Esophagus squamous epithelium (tissue), 5 donors: ENCODE data around the gene EYS. TPM values are rescaled to one million over a fixed set of nuclear protein-coding genes. Genes with fewer than 3 reads are reported as not detected.

Experiments used
- DNase-seq: peaks from one replicate; lab custom pipeline; 2025; lab: John Stamatoyannopoulos, UW
- H3K27ac ChIP-seq, 4 donors: fragments of 200-600 bp; sonication (generic); one replicate each; pipeline ENCODE4 v1.5.1; 2016 to 2019; ENCODE audit warnings: mild to moderate bottlenecking in 1 of 4
- H3K27me3 ChIP-seq, 4 donors: fragments of 200-600 bp; sonication (generic); 1 replicate in 3 of 4; 2 replicates in 1 of 4; pipeline versions ENCODE4 v1.5.1 to v1.6.0; 2017 to 2021; ENCODE audit warnings: antibody characterized with exemption in 1 of 4
- H3K36me3 ChIP-seq, 3 donors: fragments of 200-600 bp; sonication (generic); one replicate each; pipeline ENCODE4 v1.5.1; 2016 to 2019
- H3K4me1 ChIP-seq, 3 donors: fragments of 200-600 bp; sonication (generic); one replicate each; pipeline ENCODE4 v1.5.1; 2017 to 2019
- H3K4me3 ChIP-seq, 4 donors: fragments of 200-600 bp; sonication (generic); 1 replicate in 3 of 4; 2 replicates in 1 of 4; pipeline ENCODE4 v1.5.1; 2016 to 2019; ENCODE audit warnings: mild to moderate bottlenecking in 2 of 4, moderate library complexity in 1 of 4
- H3K9me3 ChIP-seq, 3 donors: fragments of 200-600 bp; sonication (generic); one replicate each; pipeline ENCODE4 v1.5.1; 2016 to 2019
- POLR2A ChIP-seq, 4 donors: fragments of 450-650 bp; IDR thresholded peaks; one replicate each; pipeline ENCODE4 v1.6.1; 2017; ENCODE audit warnings: antibody characterized with exemption in 4 of 4, mild to moderate bottlenecking in 4 of 4, moderate library complexity in 3 of 4
- WGBS, 2 donors: methylation state at CpG; one replicate each; pipeline ENCODE4 v1.1.5; 2018; 5-methylcytosine and 5-hydroxymethylcytosine counted together
- intact Hi-C: fragments of 100-400 bp; cut with DNase I; formaldehyde crosslinking; loops from one replicate; pipeline ENCODE4 v1.15.0; 2022
- total RNA-seq, 4 donors: library from RNA; depleted of rRNA; stranded (reverse); fragments of >200 nt; gene quantifications; one replicate each; pipeline ENCODE4 v1.1.0, GENCODE V29; 2016
- TF ChIP-seq, protein P1 (sequence below), 6 experiments: fragments of 450-650 bp in 4 of 6; fragments of 200-600 bp in 2 of 6; sonication (generic) in 2 of 6; IDR thresholded peaks; one replicate each; pipeline ENCODE4 v1.5.1; 2016 to 2019; ENCODE audit warnings: antibody characterized with exemption in 6 of 6, mild to moderate bottlenecking in 4 of 6, moderate library complexity in 4 of 6
- donor health status: DM: yes; HTN: yes; CAD: no.

EYS gene
- total RNA-seq, 4 donors from 2014 or later: 0.87 TPM; not detected in 3

DNA sequence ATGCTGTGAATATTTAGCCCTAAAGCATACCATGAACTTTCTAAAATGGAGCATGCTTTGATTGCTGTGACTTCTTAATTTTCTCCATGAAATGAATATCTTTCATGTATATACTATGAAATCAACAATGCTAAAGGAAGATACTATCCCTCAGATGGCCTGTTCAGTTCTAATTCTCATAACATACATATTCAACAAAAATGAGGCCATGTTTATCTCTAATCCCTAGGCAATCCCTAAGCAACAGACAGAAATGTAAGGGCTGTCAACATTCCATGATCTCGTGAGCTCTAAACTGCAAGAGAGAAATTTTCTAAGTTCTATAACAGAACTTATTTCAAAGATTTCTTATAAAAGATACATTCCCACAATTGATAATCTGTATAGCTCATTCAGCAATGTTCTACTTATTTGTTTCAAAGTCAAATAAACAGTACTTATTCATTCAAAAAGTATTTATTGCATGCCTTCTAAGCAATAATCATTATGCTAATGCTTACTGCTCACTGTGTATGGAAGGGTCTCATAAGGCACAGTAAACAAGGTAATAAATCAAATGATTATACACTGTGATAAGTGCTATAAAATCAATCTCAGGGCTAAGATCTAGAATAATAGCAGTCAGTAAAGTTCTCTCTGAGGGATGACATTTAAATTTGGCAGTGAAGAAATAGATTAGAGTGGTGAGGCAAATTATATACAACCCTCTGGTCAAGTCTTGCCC, 1578.6 kb downstream of the EYS start:
- H3K27ac ChIP-seq: no peak overlapping the region
- H3K4me1 ChIP-seq: no peaks in the 10 kb centered on the region
- H3K4me3 ChIP-seq: no peak overlapping the region
- TF ChIP-seq, protein P1, sequence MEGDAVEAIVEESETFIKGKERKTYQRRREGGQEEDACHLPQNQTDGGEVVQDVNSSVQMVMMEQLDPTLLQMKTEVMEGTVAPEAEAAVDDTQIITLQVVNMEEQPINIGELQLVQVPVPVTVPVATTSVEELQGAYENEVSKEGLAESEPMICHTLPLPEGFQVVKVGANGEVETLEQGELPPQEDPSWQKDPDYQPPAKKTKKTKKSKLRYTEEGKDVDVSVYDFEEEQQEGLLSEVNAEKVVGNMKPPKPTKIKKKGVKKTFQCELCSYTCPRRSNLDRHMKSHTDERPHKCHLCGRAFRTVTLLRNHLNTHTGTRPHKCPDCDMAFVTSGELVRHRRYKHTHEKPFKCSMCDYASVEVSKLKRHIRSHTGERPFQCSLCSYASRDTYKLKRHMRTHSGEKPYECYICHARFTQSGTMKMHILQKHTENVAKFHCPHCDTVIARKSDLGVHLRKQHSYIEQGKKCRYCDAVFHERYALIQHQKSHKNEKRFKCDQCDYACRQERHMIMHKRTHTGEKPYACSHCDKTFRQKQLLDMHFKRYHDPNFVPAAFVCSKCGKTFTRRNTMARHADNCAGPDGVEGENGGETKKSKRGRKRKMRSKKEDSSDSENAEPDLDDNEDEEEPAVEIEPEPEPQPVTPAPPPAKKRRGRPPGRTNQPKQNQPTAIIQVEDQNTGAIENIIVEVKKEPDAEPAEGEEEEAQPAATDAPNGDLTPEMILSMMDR (IDR thresholded peaks at IDR 0.05): no peak
- TF ChIP-seq POLR2A (IDR thresholded peaks at IDR 0.05): no peak
- H3K9me3 ChIP-seq: no peaks in the 10 kb centered on the region
- no peaks in the 10 kb centered on the region for H3K36me3 ChIP-seq
- WGBS, 2 donors: 41 to 61% methylated on average over 1 of the region's 1 CpG
- no peaks in the 10 kb centered on the region for H3K27me3 ChIP-seq
- intact Hi-C loops: no loop called here
- DNase-seq: no peak

DNA sequence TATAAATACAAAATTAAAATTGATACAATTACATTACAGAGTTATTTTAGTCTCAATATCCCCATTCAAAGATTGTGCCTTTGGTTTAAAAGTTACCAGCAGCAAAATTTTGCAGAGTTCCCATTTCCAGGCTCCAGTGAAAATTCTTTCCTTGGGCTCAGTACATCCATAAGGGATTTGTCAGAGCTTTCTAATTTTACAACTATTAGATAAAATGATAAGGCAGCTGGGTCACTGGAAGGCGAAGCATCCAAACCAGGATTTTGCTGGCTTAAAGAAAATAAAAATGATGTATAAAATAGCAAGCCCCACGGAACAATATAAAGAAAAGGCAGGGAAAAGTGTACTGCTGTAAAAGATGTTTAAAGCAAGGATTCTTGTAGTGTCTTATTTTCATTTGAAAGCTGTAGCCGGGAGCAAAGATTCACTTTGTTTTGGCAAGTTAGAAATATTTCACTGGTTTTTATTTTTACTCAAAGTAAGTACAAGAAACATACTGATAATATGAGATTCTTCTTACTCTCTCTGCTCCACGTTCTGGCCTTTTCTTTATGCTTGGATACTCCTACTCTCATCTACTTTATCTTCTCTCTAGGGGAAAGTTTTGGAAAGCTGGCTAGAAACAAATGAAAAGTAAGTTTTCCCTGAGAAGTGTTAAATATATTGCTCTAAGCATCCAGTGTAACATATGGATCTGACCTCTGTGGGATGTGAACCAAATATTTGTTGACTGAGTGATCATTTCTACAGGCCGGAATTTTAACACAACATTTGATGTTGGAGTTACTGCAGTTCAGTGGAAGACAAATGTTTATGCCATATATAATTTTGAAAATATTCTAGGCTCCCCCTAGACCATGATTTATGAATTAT, 1583.0 kb downstream of the EYS start:
- no peak for TF ChIP-seq POLR2A (IDR thresholded peaks at IDR 0.05)
- no peak for DNase-seq

DNA sequence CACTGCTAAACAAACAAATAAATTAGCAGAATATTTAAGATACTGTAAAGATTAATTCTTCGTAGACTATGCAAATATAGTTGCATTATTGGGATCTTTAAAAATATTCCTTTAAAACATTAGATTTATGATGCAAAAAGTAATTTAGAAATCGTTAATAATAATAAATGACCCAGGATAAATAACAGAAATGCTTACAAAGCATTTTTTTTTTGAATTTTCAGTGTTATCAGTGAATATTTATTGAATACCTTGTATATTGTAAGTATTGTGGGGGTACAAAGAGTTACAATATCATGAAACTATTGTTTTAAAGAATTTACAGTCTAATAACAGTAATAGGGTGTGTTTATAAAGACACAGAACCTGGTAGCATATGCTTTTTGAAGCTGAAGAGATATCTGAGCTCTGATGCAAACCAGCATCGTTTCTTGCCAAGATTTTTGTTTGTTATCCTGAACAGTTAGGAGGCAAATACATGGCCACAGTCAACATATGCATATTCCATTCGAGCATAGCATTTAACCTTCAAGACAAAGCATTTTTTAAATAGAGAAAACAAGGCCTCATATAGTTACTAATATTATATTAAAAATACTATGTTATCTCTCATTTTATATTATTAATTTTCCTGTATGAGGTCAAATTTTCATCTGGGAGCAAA, 1584.2 kb downstream of the EYS start:
- DNase-seq: no peak
- Histone ChIP-seq H3K4me1 (no peaks in the 10 kb centered on the region), H3K27me3 (no peaks in the 10 kb centered on the region), H3K4me3 (no peak overlapping the region), H3K27ac (no peak overlapping the region), H3K36me3 (no peaks in the 10 kb centered on the region), H3K9me3 (no peaks in the 10 kb centered on the region)
- TF ChIP-seq, protein P1 (IDR thresholded peaks at IDR 0.05): no peak
- TF ChIP-seq POLR2A (IDR thresholded peaks at IDR 0.05): no peak
- 32 to 40% methylated on average over 4 of the region's 4 CpGs for WGBS, 2 donors
- intact Hi-C loops: no loop called here

More for the DNA sequence above, 1583.0 kb downstream of the EYS start:
- no peaks in the 10 kb centered on the region for H3K36me3 ChIP-seq
- 46 to 54% methylated on average over 5 of the region's 5 CpGs for WGBS, 2 donors
- no peak overlapping the region for H3K27ac ChIP-seq
- H3K4me1 ChIP-seq: no peaks in the 10 kb centered on the region
- no peaks in the 10 kb centered on the region for H3K9me3 ChIP-seq
- no peak overlapping the region for H3K4me3 ChIP-seq
- intact Hi-C loops: no loop called here
- no peaks in the 10 kb centered on the region for H3K27me3 ChIP-seq

DNA sequence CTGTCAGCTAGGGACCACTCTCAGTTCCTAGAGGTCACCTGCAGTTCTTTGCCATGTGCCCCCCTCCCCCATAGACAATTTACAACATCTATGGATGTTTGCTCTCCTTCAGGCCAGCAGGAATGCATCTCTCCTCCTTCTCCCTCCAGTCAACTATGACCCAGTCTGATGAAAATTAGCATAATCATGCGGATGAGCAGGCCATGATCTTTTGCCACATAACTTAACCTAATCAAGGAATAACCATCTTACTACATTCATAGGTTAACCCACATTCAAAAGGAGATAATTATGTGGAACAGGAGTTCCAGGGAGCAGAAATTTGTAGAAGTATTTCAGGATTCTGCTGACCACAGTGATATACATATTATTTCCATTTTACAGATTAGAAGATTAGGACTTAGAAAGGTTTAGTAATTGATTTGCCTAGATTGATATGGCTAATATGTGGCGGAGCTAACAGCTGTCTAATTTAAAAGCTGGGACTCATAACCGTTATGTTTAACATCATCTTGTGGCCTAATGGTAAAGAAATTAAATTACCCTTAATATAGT, 1585.9 kb downstream of the EYS start:
- TF ChIP-seq POLR2A (IDR thresholded peaks at IDR 0.05): no peak
- TF ChIP-seq, protein P1 (IDR thresholded peaks at IDR 0.05): no peak
- DNase-seq: no peak
- intact Hi-C loops: no loop called here
- 82 to 90% methylated on average over 3 of the region's 3 CpGs for WGBS, 2 donors
- H3K27ac ChIP-seq: no peak overlapping the region
- no peak overlapping the region for H3K4me3 ChIP-seq
- H3K4me1 ChIP-seq: no peaks in the 10 kb centered on the region
- H3K27me3 ChIP-seq: no peaks in the 10 kb centered on the region
- H3K36me3 ChIP-seq: no peaks in the 10 kb centered on the region
- no peaks in the 10 kb centered on the region for H3K9me3 ChIP-seq

DNA sequence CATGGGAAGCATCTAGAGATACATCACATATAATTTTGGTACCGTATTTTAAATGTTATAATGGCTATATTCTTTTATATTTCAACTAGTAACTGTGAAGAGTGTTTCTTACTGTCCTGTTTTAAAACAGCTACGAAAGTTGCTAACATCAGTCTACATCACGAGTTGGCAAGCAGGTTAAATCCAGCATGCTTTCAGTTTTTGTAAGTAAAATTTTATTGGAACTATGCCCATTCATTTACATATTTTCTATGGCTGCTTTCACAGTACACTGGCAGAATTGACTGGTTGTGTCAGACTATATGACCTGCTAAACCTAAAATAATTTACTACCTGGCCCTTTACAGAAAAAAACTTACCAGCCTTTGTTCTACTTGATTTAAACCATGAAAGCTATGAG, 1593.3 kb downstream of the EYS start:
- H3K9me3 ChIP-seq: no peaks in the 10 kb centered on the region
- no peak for DNase-seq
- no peaks in the 10 kb centered on the region for H3K27me3 ChIP-seq
- H3K27ac ChIP-seq: no peak overlapping the region
- no peak overlapping the region for H3K4me3 ChIP-seq
- no peaks in the 10 kb centered on the region for H3K4me1 ChIP-seq
- 37 to 48% methylated on average over 3 of the region's 3 CpGs for WGBS, 2 donors
- TF ChIP-seq POLR2A (IDR thresholded peaks at IDR 0.05): no peak
- TF ChIP-seq, protein P1 (IDR thresholded peaks at IDR 0.05): no peak
- H3K36me3 ChIP-seq: no peaks in the 10 kb centered on the region
- intact Hi-C loops: no loop called here
